Heart right ventricle (tissue), 16 donors: ENCODE results near the gene TBXAS1. TPM values are rescaled to one million over a fixed set of nuclear protein-coding genes. Genes with fewer than 3 reads are reported as not detected.

Experiments
- ATAC-seq, 8 donors: fragments of 200-7000 bp; cut with Tn5 transposase; one replicate each; pipeline ENCODE4 v1.9.1; 2020; ENCODE audit warnings: mild to moderate bottlenecking in 8 of 8, moderate library complexity in 8 of 8, moderate number of reproducible peaks in 1 of 8
- DNase-seq, 2 donors: peaks; one replicate each; pipeline ENCODE4 v3.0.0-alpha.2; 2020
- H3K27ac ChIP-seq, 10 donors: fragments of 200-600 bp; sonication (generic) in 2 of 10; one replicate each; pipeline versions ENCODE4 v1.5.0 to v1.8.0; 2020 to 2022; ENCODE audit warnings: mild to moderate bottlenecking in 3 of 10
- H3K27me3 ChIP-seq, 7 donors: fragments of 200-600 bp; one replicate each; pipeline ENCODE4 v1.8.0; 2021 to 2022; ENCODE audit warnings: mild to moderate bottlenecking in 2 of 7
- H3K36me3 ChIP-seq, 9 donors: fragments of 200-600 bp; sonication (generic) in 1 of 9; one replicate each; pipeline versions ENCODE4 v1.5.0 to v1.8.0; 2020 to 2022; ENCODE audit warnings: mild to moderate bottlenecking in 2 of 9
- H3K4me1 ChIP-seq, 9 donors: fragments of 200-600 bp; sonication (generic) in 1 of 9; one replicate each; pipeline versions ENCODE4 v1.5.0 to v1.8.0; 2020 to 2022; ENCODE audit warnings: mild to moderate bottlenecking in 4 of 9
- H3K4me3 ChIP-seq, 10 donors: fragments of 200-600 bp; sonication (generic) in 2 of 10; one replicate each; pipeline versions ENCODE4 v1.5.0 to v1.8.0; 2020 to 2022; ENCODE audit warnings: mild to moderate bottlenecking in 7 of 10, moderate library complexity in 2 of 10
- H3K9me3 ChIP-seq, 11 donors: fragments of 200-600 bp in 10 of 11; sonication (generic) in 2 of 11; one replicate each; pipeline versions ENCODE4 v1.5.0 to v1.8.0; 2013 to 2022; ENCODE audit warnings: mild to moderate bottlenecking in 2 of 11, control low read depth in 1 of 11, moderate library complexity in 1 of 11
- CTCF ChIP-seq, 9 donors: fragments of 200-600 bp; sonication (generic) in 2 of 9; IDR thresholded peaks; one replicate each; pipeline versions ENCODE4 v1.5.0 to v1.8.0; 2021 to 2022; ENCODE audit warnings: antibody characterized with exemption in 9 of 9, mild to moderate bottlenecking in 5 of 9, moderate library complexity in 1 of 9
- WGBS, 2 donors: extraction: QIAGEN DNeasy Blood & Tissue Kit; methylation state at CpG; one replicate each; pipeline ENCODE4 v1.1.7; 2013; ENCODE audit warnings: inconsistent platforms in 1 of 2; 5-methylcytosine and 5-hydroxymethylcytosine counted together
- intact Hi-C, 10 donors: fragments of 100-400 bp; cut with DNase I; formaldehyde crosslinking; loops; one replicate each; pipeline versions ENCODE4 v1.11.1 to v1.14.2; 2022
- polyA plus RNA-seq, 2 donors: library from polyadenylated mRNA; stranded (reverse); fragments of 200-250 nt; gene quantifications; one replicate each; pipeline ENCODE4 v1.2.3, GENCODE V29; 2013
- total RNA-seq, 10 donors: library from RNA; stranded (reverse); fragmentation: NEBNext Ultra II Directional in 3 of 10; extraction: Animal tissue kit (Norgen Biotek cat#: 25700) in 3 of 10; gene quantifications; one replicate each; pipeline versions ENCODE4 v1.2.1 to v1.2.4, GENCODE V29; 2021 to 2023
- donor health status: Arrhythmogenic right ventricular cardiomyopathy.
- donor health status: ischemic (EF 13 %, LVEDD 7.1; RV severe dilation, severe dysfunction).
- donor health status: healthy with polysubstance abuse.
- donor health status: DM: no; HTN: yes; CAD: no.
- donor health status: DM: no; HTN: no; CAD: no.
- donor health status: ischemic (EF 25% LVEDD 6.9; RV normal size, moderate dysfunction).
- donor health status: ischemic (EF 25% LVEDD 5.7; RV mildly dilated, moderate dysfunction).
- donor health status: healthy.
- donor health status: DM: yes; HTN: yes; CAD: no.
- donor health status: Ischemic cardiomyopathy.
- donor health status: ischemic (EF 35%, LVEDD 5.7; RV mildly dilated, moderate dysfunction).
- donor health status: nonischemic (EF 11% LVEDD 7.7; RV severe dilation, severe dysfunction).
- donor health status: DM: yes; HTN: yes; CAD: no.
- donor health status: PGD.
- donor health status: ischemic (EF 29% LVEDD 5.4; RV normal size, mild dysfunction).
- donor health status: nonischemic (EF 23%, LVEDD 6.1; RV moderate dilation, normal function).

TBXAS1 gene
- total and polyA plus RNA-seq, 12 donors: 1.7 to 17.7 (median 3.7) TPM

GRCh38 chr7:140026935-140027334 lies 197.9 kb downstream of the TBXAS1 start:
- Histone ChIP-seq H3K27ac (no peak overlapping the region), H3K36me3 (peaks cover 0 to 97% (median 35%) of the 10 kb centered on the region in 9 donors), H3K4me3 (no peak overlapping the region), H3K27me3 (no peaks in the 10 kb centered on the region), H3K4me1 (no peaks in the 10 kb centered on the region), H3K9me3 (no peaks in the 10 kb centered on the region)
- TF ChIP-seq CTCF (IDR thresholded peaks at IDR 0.05): no peak
- peak in 1 of 8 donors; percentile 22 for ATAC-seq
- DNase-seq: no peak
- 95 to 97% methylated on average over 9 of the region's 9 CpGs for WGBS, 2 donors
- intact Hi-C loops: no loop called here

GRCh38 chr7:140027858-140028257 lies 198.8 kb downstream of the TBXAS1 start:
- no peak overlapping the region for H3K4me3 ChIP-seq
- H3K4me1 ChIP-seq: no peaks in the 10 kb centered on the region
- ATAC-seq (no peak), DNase-seq (no peak)
- H3K27ac ChIP-seq: no peak overlapping the region
- intact Hi-C loops: no loop called here
- peaks cover 0 to 97% (median 35%) of the 10 kb centered on the region in 9 donors for H3K36me3 ChIP-seq
- 76 to 88% methylated on average over 9 of the region's 9 CpGs for WGBS, 2 donors
- TF ChIP-seq CTCF (IDR thresholded peaks at IDR 0.05): no peak
- no peaks in the 10 kb centered on the region for H3K27me3 ChIP-seq
- H3K9me3 ChIP-seq: no peaks in the 10 kb centered on the region

GRCh38 chr7:140028311-140028710 lies 199.2 kb downstream of the TBXAS1 start:
- DNase-seq: no peak
- H3K4me1 ChIP-seq: no peaks in the 10 kb centered on the region
- no peaks in the 10 kb centered on the region for H3K27me3 ChIP-seq
- TF ChIP-seq CTCF (IDR thresholded peaks at IDR 0.05): no peak
- WGBS, 2 donors: 98% methylated on average over 4 of the region's 4 CpGs
- H3K4me3 ChIP-seq: no peak overlapping the region
- peaks cover 0 to 97% (median 35%) of the 10 kb centered on the region in 9 donors for H3K36me3 ChIP-seq
- no peak for ATAC-seq
- H3K27ac ChIP-seq: no peak overlapping the region
- intact Hi-C loops: no loop called here
- H3K9me3 ChIP-seq: no peaks in the 10 kb centered on the region

- no peak for TF ChIP-seq CTCF (IDR thresholded peaks at IDR 0.05)
- H3K27ac ChIP-seq: no peak overlapping the region
- no peaks in the 10 kb centered on the region for H3K4me1 ChIP-seq
- DNase-seq: no peak
- no peaks in the 10 kb centered on the region for H3K9me3 ChIP-seq
- peaks cover 0 to 97% (median 32%) of the 10 kb centered on the region in 9 donors for H3K36me3 ChIP-seq
- ATAC-seq: no peak
- WGBS, 2 donors: 88 to 91% methylated on average over 1 of the region's 1 CpG
- H3K27me3 ChIP-seq: no peaks in the 10 kb centered on the region
- no peak overlapping the region for H3K4me3 ChIP-seq
- intact Hi-C loops: no loop called here
These were observed 200.0 kb downstream of the TBXAS1 start for GRCh38 chr7:140029072-140029471.
